ENCODE measurements around the gene ZFYVE9. TPM values are rescaled to one million over a fixed set of nuclear protein-coding genes. Genes with fewer than 3 reads are reported as not detected.
A peak's percentile ranks its signal among the peaks of the same experiment; 100 is the strongest.

Gene ZFYVE9
- total and polyA plus RNA-seq, 9 of the 15 experiments (the other 6 are each of a cell fraction or from before 2014, with no cell fraction given) = 0.52 to 14.4 (median 8.9) TPM

DNA sequence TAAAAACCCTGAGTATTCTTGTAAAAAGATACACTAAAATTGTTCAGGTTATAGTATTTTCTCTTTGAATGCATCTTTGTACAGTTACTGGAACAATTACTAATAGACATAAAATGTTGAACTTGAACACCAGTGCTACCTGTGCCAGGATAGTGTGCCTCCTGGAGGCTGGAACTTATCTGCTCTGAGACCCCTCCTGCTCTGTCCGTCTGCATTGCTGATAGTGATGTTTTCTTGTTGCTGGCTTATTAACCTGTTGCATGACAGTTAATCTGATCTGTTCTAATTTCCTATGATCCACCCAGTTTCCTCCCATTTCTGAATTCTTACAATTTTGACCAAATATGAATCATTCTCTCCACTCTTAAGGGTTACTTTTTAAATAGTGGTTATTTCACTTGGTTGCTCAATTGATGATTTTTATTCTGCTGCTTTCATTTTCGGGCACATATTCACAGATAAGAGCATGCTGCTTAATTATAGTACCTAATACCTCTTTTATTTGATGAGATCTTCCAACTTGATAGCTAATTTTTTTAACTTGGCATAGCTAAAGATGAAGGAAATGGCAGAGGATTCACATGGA lies 122.7 kb downstream of the ZFYVE9 start:
- no peaks in the 10 kb centered on the region for H3K79me2 ChIP-seq (ENCODE audit: control insufficient read depth, insufficient read depth, low read length)
- no peaks in the 10 kb centered on the region for H3K36me3 ChIP-seq (ENCODE audit: control insufficient read depth, insufficient read depth, low read length)
- no peaks in the 10 kb centered on the region for H3K9me1 ChIP-seq (ENCODE audit: control insufficient read depth, insufficient read depth, low read length)
- BruUV-seq (replicated peaks) = no TSS peak
- H3K4me3 ChIP-seq = no peak overlapping the region
- H4K20me1 ChIP-seq (replicated peaks; ENCODE audit: control insufficient read depth, insufficient read depth, low read length) = no peaks in the 10 kb centered on the region
- FAIRE-seq (peak; percentile 6), DNase-seq (ENCODE audit: extremely low read depth in 1 of 4, low spot score in 3 of 4) (no peak), ATAC-seq (no peak)
- H3K4me1 ChIP-seq (replicated peaks in 1 of 2; ENCODE audit: control insufficient read depth in 2 of 2, insufficient read depth in 2 of 2, low read length in 2 of 2) = no peaks in the 10 kb centered on the region
- intact Hi-C loops (cut with micrococcal nuclease) (no loop called here), in situ Hi-C loops (cut with MboI) (no loop called here)
- H3K27me3 ChIP-seq (ENCODE audit: control insufficient read depth in 2 of 2, insufficient read depth in 2 of 2, low read length in 2 of 2) = no peaks in the 10 kb centered on the region
- no peak overlapping the region for H2AFZ ChIP-seq (ENCODE audit: low read depth, low read length)
- no peak overlapping the region for H3K4me2 ChIP-seq (ENCODE audit: insufficient read depth, low read length)
- H3K27ac ChIP-seq (ENCODE audit: extremely low read depth, low read depth, low read length) = no peak overlapping the region
- CTCF ChIA-PET (ENCODE audit: low intra/inter-chr PET ratio) = interaction anchor here (1.1 kb wide), 1 partner anchor 123 kb away, joined by 4 read pairs; the partner anchor contains the start of gene ZFYVE9
- TF ChIP-seq, protein P1, sequence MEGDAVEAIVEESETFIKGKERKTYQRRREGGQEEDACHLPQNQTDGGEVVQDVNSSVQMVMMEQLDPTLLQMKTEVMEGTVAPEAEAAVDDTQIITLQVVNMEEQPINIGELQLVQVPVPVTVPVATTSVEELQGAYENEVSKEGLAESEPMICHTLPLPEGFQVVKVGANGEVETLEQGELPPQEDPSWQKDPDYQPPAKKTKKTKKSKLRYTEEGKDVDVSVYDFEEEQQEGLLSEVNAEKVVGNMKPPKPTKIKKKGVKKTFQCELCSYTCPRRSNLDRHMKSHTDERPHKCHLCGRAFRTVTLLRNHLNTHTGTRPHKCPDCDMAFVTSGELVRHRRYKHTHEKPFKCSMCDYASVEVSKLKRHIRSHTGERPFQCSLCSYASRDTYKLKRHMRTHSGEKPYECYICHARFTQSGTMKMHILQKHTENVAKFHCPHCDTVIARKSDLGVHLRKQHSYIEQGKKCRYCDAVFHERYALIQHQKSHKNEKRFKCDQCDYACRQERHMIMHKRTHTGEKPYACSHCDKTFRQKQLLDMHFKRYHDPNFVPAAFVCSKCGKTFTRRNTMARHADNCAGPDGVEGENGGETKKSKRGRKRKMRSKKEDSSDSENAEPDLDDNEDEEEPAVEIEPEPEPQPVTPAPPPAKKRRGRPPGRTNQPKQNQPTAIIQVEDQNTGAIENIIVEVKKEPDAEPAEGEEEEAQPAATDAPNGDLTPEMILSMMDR (IDR thresholded peaks at IDR 0.05 in 2 of 3, conservative IDR thresholded peaks at IDR 0.05 in 1 of 3; ENCODE audit: insufficient read depth in 2 of 3, low read depth in 1 of 3, low read length in 3 of 3) = peak in 1 of 3 experiments; percentile 34; a peak in 2 of 6 replicates
- TF ChIP-seq HMG20B (CRISPR knock-in tag; IDR thresholded peaks at IDR 0.05) (no peak), RAD21 (CRISPR knock-in tag; conservative IDR thresholded peaks at IDR 0.05 in 1 of 2, IDR thresholded peaks at IDR 0.05 in 1 of 2) (peak in 1 of 2 experiments; percentile 19; a peak in 1 of 4 replicates), ARHGAP35 (IDR thresholded peaks at IDR 0.05; ENCODE audit: partially characterized antibody) (no peak), ZFPM2 (CRISPR knock-in tag; IDR thresholded peaks at IDR 0.05) (no peak)
- TF ChIP-seq, protein P2, sequence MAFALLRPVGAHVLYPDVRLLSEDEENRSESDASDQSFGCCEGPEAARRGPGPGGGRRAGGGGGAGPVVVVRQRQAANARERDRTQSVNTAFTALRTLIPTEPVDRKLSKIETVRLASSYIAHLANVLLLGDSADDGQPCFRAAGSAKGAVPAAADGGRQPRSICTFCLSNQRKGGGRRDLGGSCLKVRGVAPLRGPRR (CRISPR knock-in tag; IDR thresholded peaks at IDR 0.05) = no peak
- TF ChIP-seq, protein P3, sequence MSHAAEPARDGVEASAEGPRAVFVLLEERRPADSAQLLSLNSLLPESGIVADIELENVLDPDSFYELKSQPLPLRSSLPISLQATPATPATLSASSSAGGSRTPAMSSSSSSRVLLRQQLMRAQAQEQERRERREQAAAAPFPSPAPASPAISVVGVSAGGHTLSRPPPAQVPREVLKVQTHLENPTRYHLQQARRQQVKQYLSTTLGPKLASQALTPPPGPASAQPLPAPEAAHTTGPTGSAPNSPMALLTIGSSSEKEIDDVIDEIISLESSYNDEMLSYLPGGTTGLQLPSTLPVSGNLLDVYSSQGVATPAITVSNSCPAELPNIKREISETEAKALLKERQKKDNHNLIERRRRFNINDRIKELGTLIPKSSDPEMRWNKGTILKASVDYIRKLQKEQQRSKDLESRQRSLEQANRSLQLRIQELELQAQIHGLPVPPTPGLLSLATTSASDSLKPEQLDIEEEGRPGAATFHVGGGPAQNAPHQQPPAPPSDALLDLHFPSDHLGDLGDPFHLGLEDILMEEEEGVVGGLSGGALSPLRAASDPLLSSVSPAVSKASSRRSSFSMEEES (CRISPR knock-in tag; IDR thresholded peaks at IDR 0.05) = no peak
- 19% methylated on average over 2 of the region's 2 CpGs for WGBS (ENCODE audit: insufficient coverage, low coverage, missing lambda C conversion rate)
- H3K9me3 ChIP-seq (replicated peaks; ENCODE audit: control insufficient read depth, insufficient read depth, low read depth, low read length) = no peaks in the 10 kb centered on the region
- POLR2A ChIA-PET = no interaction called here
- H3K9ac ChIP-seq (ENCODE audit: insufficient read depth in 1 of 2, low read depth in 2 of 2, low read length in 2 of 2) = no peak overlapping the region

Data from K562 (cell line).